ENCODE results near the gene SND1.

- TF ChIP-seq POLR2A (IDR thresholded peaks at IDR 0.05) (no peak), CTCF (IDR thresholded peaks at IDR 0.05) (no peak)
Observed at GRCh38 chr7:127710635-127711034, 58.6 kb downstream of the SND1 start.
